HepG2 (cell line): Measurements from ENCODE around the gene LYSMD1. TPM values are rescaled to one million over a fixed set of nuclear protein-coding genes. Genes with fewer than 3 reads are reported as not detected.

ENCODE experiments used
- HBP1 ChIP-seq: IDR thresholded peaks from 2 replicates; pipeline ENCODE4 v1.6.1; 2016; ENCODE audit warnings: low read depth, control low read depth
- HDAC1 ChIP-seq: sonication (generic); formaldehyde crosslinking; IDR thresholded peaks from 2 replicates; pipeline ENCODE4 v1.5.1; 2020; ENCODE audit warnings: mild to moderate bottlenecking, missing genetic modification reagents
- HMGXB4 ChIP-seq, 2 experiments: sonication (generic) in 1 of 2; formaldehyde crosslinking in 1 of 2; IDR thresholded peaks; 2 replicates each; pipeline versions ENCODE4 v1.4.0 to v1.6.1; 2018 to 2020; ENCODE audit warnings: missing genetic modification reagents in 2 of 2, borderline replicate concordance in 1 of 2, low read depth in 1 of 2, mild to moderate bottlenecking in 1 of 2, missing biosample characterization in 1 of 2
- IKZF4 ChIP-seq: sonication (generic); formaldehyde crosslinking; IDR thresholded peaks from 2 replicates; pipeline ENCODE4 v1.5.1; 2020; ENCODE audit warnings: borderline replicate concordance, mild to moderate bottlenecking, low read depth, missing genetic modification reagents; ENCODE audit errors: not compliant biosample characterization
- PRDM4 ChIP-seq: sonication (generic); formaldehyde crosslinking; IDR thresholded peaks from 2 replicates; pipeline ENCODE4 v1.9.0; 2021; ENCODE audit warnings: missing genetic modification reagents, borderline replicate concordance
- SOX13 ChIP-seq, 3 experiments: fragments of 450-650 bp in 1 of 3; sonication (generic) in 1 of 3; formaldehyde crosslinking in 1 of 3; IDR thresholded peaks in 2 of 3; conservative IDR thresholded peaks in 1 of 3; 2 replicates each; pipeline versions ENCODE4 v1.5.0 to v1.6.1; 2016 to 2020; ENCODE audit warnings: antibody characterized with exemption in 1 of 3, mild to moderate bottlenecking in 1 of 3, missing compliant biosample characterization in 1 of 3, missing genetic modification reagents in 1 of 3, moderate library complexity in 1 of 3
- STAT6 ChIP-seq: sonication (generic); formaldehyde crosslinking; IDR thresholded peaks from 2 replicates; pipeline ENCODE4 v1.4.0; 2020; ENCODE audit warnings: missing genetic modification reagents, mild to moderate bottlenecking, borderline replicate concordance
- TCF7 ChIP-seq: sonication (generic); IDR thresholded peaks from 2 replicates; pipeline ENCODE4 v1.6.1; 2016; ENCODE audit warnings: antibody characterized with exemption, low read depth
- TOPORS ChIP-seq: sonication (generic); formaldehyde crosslinking; IDR thresholded peaks from 2 replicates; pipeline ENCODE4 v1.8.0; 2023; ENCODE audit warnings: mild to moderate bottlenecking, missing genetic modification reagents
- ZBTB14 ChIP-seq: sonication (generic); formaldehyde crosslinking; IDR thresholded peaks from 2 replicates; pipeline ENCODE4 v1.4.0; 2020; ENCODE audit warnings: missing genetic modification reagents
- ZFAT ChIP-seq: sonication (generic); formaldehyde crosslinking; conservative IDR thresholded peaks from 2 replicates; pipeline ENCODE4 v1.8.1; 2023; ENCODE audit warnings: missing genetic modification reagents, inconsistent platforms
- ZFP36L1 ChIP-seq: sonication (generic); formaldehyde crosslinking; IDR thresholded peaks from 2 replicates; pipeline ENCODE4 v1.8.0; 2022; ENCODE audit warnings: mild to moderate bottlenecking, missing genetic modification reagents, moderate library complexity
- ZNF605 ChIP-seq: sonication (generic); formaldehyde crosslinking; IDR thresholded peaks from 2 replicates; pipeline ENCODE4 v1.8.0; 2022; ENCODE audit warnings: mild to moderate bottlenecking, missing genetic modification reagents
- ZNF768 ChIP-seq: sonication (generic); formaldehyde crosslinking; IDR thresholded peaks from 2 replicates; pipeline ENCODE4 v1.4.0; 2020; ENCODE audit warnings: missing genetic modification reagents
- ZSCAN20 ChIP-seq: sonication (generic); formaldehyde crosslinking; IDR thresholded peaks from 2 replicates; pipeline ENCODE4 v1.4.0; 2020; ENCODE audit warnings: missing genetic modification reagents, mild to moderate bottlenecking, borderline replicate concordance
- polyA plus RNA-seq, 8 experiments: library from polyadenylated mRNA; depleted of rRNA in 3 of 8; stranded (reverse) in 7 of 8; unstranded in 1 of 8; fragments of >200 nt; fragmentation: Illumina TruSeq in 4 of 8; extraction: Trizol in 4 of 8; gene quantifications; 2 replicates each; pipeline versions ENCODE4 v1.2.1 to v1.2.3, GENCODE V29; 2011 to 2016; ENCODE audit warnings: low read depth in 4 of 8, missing spikeins in 1 of 8, mixed read lengths in 1 of 8; ENCODE audit not compliant: insufficient read depth in 1 of 8
- total RNA-seq, 5 experiments: library from RNA; depleted of rRNA; stranded (reverse); fragments of >200 nt; fragmentation: Illumina TruSeq; extraction: Trizol; gene quantifications; 2 replicates each; pipeline ENCODE4 v1.2.3, GENCODE V29; 2016; ENCODE audit warnings: low read depth in 1 of 5

The LYSMD1 gene
- total and polyA plus RNA-seq, 2 of the 13 experiments (the other 11 are each of a cell fraction or from before 2014, with no cell fraction given) = 3.8 to 4.8 TPM

- TF ChIP-seq HBP1 (CRISPR knock-in tag) (peak; percentile 12; the same call in 1 of the 2 replicates), SOX13 (IDR thresholded peaks at IDR 0.05) (no peak), SOX13 (CRISPR knock-in tag; conservative IDR thresholded peaks at IDR 0.05 in 1 of 2, IDR thresholded peaks at IDR 0.05 in 1 of 2) (peak in 1 of 2 experiments; percentile 18; a peak in 1 of 4 replicates), ZBTB14 (CRISPR knock-in tag) (peak; percentile 26; the same call in 1 of the 2 replicates), TOPORS (CRISPR knock-in tag) (no peak), ZNF605 (peak; percentile 90), IKZF4 (CRISPR knock-in tag) (no peak), HMGXB4 (CRISPR knock-in tag; IDR thresholded peaks at IDR 0.05; ENCODE audit: borderline replicate concordance in 1 of 2, low read depth in 1 of 2) (peak; percentile 78 to 87; a peak in 2 of 4 replicates), ZSCAN20 (CRISPR knock-in tag) (0 out of 2 replicates have a peak, but pooled peaks have one; percentile 39), HDAC1 (CRISPR knock-in tag) (peak; percentile 96; the same call in 1 of the 2 replicates), ZFP36L1 (CRISPR knock-in tag) (no peak), ZFAT (CRISPR knock-in tag) (no peak), PRDM4 (CRISPR knock-in tag) (no peak), STAT6 (CRISPR knock-in tag) (0 out of 2 replicates have a peak, but pooled peaks have one; percentile 74), ZNF768 (CRISPR knock-in tag) (no peak), TCF7 (no peak)
These were observed at the start of gene LYSMD1, which contains the start of gene SCNM1 (continued) for GRCh38 chr1:151165738-151166504.
